ENCODE data around the gene PLPP6. TPM values are rescaled to one million over a fixed set of nuclear protein-coding genes. Genes with fewer than 3 reads are reported as not detected.
A peak's percentile ranks its signal among the peaks of the same experiment; 100 is the strongest.
"Not testable (repeated sequence)": the region's sequence is repeated elsewhere in the genome, so short reads cannot be mapped to it uniquely, and the experiment has no call there.

PLPP6 gene
- total RNA-seq, 1 donor from 2014 or later = 5.5 TPM

DNA sequence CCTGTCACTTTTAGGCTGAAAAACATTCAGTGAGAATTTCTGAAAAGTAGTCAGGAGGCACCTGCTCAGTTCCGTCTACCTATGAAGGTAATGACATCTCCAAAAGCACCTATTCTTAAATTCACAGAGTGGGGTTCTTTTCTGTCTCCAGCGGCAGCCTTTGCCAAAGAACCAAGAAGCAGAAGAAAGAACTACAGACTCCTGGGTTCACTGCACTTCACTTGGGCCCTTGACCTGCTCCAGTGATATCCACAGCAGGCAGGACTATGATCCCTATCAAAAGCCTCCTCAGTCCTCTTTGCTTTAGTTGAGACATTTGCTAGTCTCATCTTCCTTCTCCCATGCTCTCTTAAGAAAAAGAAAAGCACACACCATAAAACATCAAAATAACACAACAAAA is 19.7 kb upstream of the PLPP6 start:
- DNase-seq = no peak
- Mint-ChIP-seq H3K36me3 (ENCODE audit: low read depth) (no peaks in the 10 kb centered on the region), H3K4me1 (no peaks in the 10 kb centered on the region), H3K27ac (no peak overlapping the region), H3K27me3 (peaks cover 3% of the 10 kb centered on the region), H3K9me3 (no peaks in the 10 kb centered on the region), H3K4me3 (no peak overlapping the region)
- intact Hi-C loops (cut with micrococcal nuclease) = loop anchor here (5.0 kb wide), 1 partner anchor 260 kb away; no protein-coding TSS in a partner anchor

DNA sequence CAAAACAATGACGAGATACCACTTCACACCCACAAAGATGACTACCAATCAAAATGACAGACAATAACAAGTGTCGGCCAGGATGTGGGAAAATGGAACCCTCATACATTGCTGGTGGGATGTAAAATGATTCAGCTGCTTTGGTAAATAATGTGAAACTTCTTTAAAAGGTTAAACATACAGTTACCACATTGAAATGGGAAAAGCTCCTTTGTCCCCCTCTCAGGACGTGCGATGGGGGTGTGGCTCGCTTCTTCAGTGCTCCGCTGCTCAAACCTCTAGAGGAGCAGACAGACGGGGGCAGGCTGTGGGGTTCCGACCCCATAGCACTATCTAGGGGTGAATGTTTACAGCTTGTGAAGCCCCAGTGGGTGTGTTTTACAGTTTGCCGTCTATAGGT is 8.0 kb upstream of the PLPP6 start:
- H3K27me3 Mint-ChIP-seq = peaks cover 14% of the 10 kb centered on the region
- intact Hi-C loops (cut with micrococcal nuclease) = no loop called here
- H3K36me3 Mint-ChIP-seq (ENCODE audit: low read depth) = no peaks in the 10 kb centered on the region
- no peak overlapping the region for H3K27ac Mint-ChIP-seq
- peaks cover 7% of the 10 kb centered on the region for H3K4me1 Mint-ChIP-seq
- H3K9me3 Mint-ChIP-seq = peaks cover 4% of the 10 kb centered on the region
- DNase-seq = peak; percentile 47
- H3K4me3 Mint-ChIP-seq = no peak overlapping the region

GRCh38 chr9:4654538-4654937 is 7.6 kb upstream of the PLPP6 start:
- Mint-ChIP-seq H3K4me3 (no peak overlapping the region), H3K27ac (no peak overlapping the region), H3K27me3 (peaks cover 12% of the 10 kb centered on the region), H3K9me3 (peaks cover 4% of the 10 kb centered on the region), H3K36me3 (ENCODE audit: low read depth) (no peaks in the 10 kb centered on the region), H3K4me1 (peaks cover 7% of the 10 kb centered on the region)
- no peak for DNase-seq
- intact Hi-C loops (cut with micrococcal nuclease) = no loop called here

DNA sequence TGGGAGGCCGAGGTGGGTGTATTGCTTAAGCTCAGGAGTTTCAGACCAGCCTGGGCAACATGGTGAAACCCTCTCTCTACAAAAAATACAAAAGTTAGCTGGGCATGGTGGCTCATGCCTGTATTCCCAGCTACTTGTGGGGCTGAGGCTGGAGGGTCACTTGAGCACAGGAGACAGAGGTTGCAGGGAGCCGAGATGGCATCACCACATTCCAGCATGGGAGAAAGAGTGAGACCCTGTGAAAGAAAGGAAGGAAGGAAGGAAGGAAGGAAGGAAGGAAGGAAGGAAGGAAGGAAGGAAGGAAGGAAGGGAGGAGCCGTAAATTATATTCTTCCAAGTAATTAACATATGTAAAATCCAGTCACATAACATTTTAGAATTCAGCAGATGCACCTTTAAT is 5.9 kb upstream of the PLPP6 start:
- H3K27ac Mint-ChIP-seq; H3K9me3 Mint-ChIP-seq; H3K36me3 Mint-ChIP-seq (ENCODE audit: low read depth); DNase-seq; H3K4me3 Mint-ChIP-seq; intact Hi-C loops (cut with micrococcal nuclease); H3K4me1 Mint-ChIP-seq: not testable (repeated sequence)
- peaks cover 11% of the 10 kb centered on the region for H3K27me3 Mint-ChIP-seq

DNA sequence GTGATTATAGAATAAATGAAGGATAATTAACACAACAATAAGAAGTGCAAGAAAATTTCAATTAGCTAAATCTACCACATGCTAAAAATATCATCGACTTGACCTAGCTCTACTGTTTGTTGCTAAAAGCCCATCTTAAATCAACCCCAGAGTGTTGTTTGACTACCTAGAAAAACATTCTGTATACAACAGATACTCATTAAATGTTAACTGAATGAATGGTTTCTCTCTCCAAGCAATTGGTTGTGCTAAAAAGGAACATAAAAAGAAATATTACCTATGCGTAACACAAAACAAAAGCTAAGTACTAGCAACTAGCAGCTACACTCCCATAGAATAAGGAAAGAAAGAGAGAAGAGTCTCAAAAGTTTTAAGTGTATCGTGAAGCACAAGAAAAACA is 5.5 kb upstream of the PLPP6 start:
- H3K4me1 Mint-ChIP-seq = peaks cover 9% of the 10 kb centered on the region
- no peak overlapping the region for H3K27ac Mint-ChIP-seq
- peaks cover 4% of the 10 kb centered on the region for H3K9me3 Mint-ChIP-seq
- intact Hi-C loops (cut with micrococcal nuclease) = no loop called here
- peaks cover 11% of the 10 kb centered on the region for H3K27me3 Mint-ChIP-seq
- H3K36me3 Mint-ChIP-seq (ENCODE audit: low read depth) = no peaks in the 10 kb centered on the region
- H3K4me3 Mint-ChIP-seq = no peak overlapping the region
- DNase-seq = no peak

DNA sequence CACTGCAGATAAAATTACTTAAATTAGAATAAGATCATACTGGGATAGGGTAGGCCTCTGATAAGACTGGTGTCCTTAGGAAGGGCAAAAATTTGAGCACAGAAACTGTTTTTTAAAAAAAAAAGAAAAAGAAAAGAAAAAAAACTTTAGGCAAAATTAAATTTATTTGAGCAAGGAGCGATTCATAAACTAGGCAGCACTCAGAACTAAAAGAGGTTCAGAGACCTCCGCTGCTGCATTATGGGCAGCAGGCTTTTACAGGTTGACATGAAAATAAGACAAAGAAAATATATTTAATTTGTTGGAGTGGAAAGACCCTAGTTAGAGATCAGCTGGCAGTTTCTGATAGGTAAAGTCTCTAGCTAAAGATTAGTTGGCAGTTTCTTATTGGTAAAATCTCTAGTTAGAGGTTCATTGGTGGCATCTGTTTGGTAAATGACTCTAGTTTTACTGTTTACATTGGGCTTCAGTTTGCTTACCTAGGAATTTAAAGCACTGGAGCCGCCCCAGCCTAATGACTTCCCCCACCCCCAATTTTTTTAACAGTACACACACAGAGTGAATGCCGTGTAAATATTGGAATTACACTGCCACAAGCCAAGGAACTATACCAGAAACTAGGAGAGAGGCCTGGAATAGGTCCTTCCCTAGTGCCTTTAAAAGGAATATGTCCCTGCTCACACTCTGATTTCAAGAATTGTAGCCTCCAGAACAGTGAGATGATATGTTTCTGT is 4.5 kb upstream of the PLPP6 start:
- intact Hi-C loops (cut with micrococcal nuclease) = no loop called here
- Mint-ChIP-seq H3K4me1 (peaks cover 14% of the 10 kb centered on the region), H3K4me3 (no peak overlapping the region), H3K9me3 (peaks cover 4% of the 10 kb centered on the region), H3K27ac (no peak overlapping the region), H3K27me3 (peaks cover 11% of the 10 kb centered on the region), H3K36me3 (ENCODE audit: low read depth) (no peaks in the 10 kb centered on the region)
- no peak for DNase-seq

DNA sequence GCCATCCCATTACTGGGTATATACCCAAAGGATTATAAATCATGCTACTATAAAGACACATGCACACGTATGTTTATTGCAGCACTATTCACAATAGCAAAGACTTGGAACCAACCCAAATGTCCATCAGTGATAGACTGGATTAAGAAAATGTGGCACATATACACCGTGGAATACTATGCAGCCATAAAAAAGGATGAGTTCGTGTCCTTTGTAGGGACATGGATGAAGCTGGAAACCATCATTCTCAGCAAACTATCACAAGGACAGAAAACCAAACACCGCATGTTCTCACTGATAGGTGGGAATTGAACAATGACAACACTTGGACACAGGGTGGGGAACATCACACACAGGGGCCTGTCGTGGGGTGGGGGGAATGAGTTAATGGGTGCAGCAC is 1.4 kb upstream of the PLPP6 start:
- Mint-ChIP-seq H3K27me3 (peaks cover 11% of the 10 kb centered on the region), H3K4me1 (peaks cover 34% of the 10 kb centered on the region)
- not testable (repeated sequence) for H3K36me3 Mint-ChIP-seq (ENCODE audit: low read depth); H3K9me3 Mint-ChIP-seq; H3K4me3 Mint-ChIP-seq; H3K27ac Mint-ChIP-seq; DNase-seq
- intact Hi-C loops (cut with micrococcal nuclease) = loop anchor here (5.0 to 10.0 kb wide), 3 partner anchors 58 to 794 kb away; partner anchors contain the start of genes CD274 and GLIS3

GRCh38 chr9:4661165-4661564 is 929 bp upstream of the PLPP6 start:
- H3K27ac Mint-ChIP-seq = peak overlapping the region; percentile 3

DNA sequence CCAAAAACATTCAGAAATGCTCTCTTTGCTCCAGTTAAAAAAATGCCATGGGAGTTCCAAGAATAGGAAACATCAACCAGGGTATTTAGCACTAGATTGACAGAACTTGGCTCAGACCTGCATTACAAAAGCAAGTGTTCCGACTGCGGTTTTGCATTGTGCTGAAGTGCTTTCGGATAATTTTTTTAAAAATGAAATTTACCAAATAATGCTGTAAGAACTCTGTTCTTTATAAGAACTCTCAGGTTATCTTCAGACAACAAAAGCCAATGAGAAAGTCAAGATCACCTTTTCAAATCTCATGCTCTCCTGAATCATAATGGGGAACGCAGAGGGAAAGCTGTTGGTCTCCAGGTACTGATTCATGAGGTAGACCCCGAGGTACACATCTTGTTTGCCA is 483 bp upstream of the PLPP6 start:
- intact Hi-C loops (cut with micrococcal nuclease) = loop anchor here (1.0 to 10.0 kb wide), 5 partner anchors 18 to 793 kb away; partner anchors contain the start of genes AK3, CD274, CDC37L1 and GLIS3
- H3K27ac Mint-ChIP-seq = peak overlapping the region; percentile 70
- H3K27me3 Mint-ChIP-seq = peaks cover 9% of the 10 kb centered on the region
- H3K4me1 Mint-ChIP-seq = peaks cover 40% of the 10 kb centered on the region
- DNase-seq = no peak
- H3K4me3 Mint-ChIP-seq = peak overlapping the region; percentile 87
- no peaks in the 10 kb centered on the region for H3K9me3 Mint-ChIP-seq
- peaks cover 6% of the 10 kb centered on the region for H3K36me3 Mint-ChIP-seq (ENCODE audit: low read depth)

More at GRCh38 chr9:4661165-4661564, 929 bp upstream of the PLPP6 start:
- Mint-ChIP-seq H3K27me3 (peaks cover 11% of the 10 kb centered on the region), H3K36me3 (ENCODE audit: low read depth) (peaks cover 6% of the 10 kb centered on the region), H3K4me3 (no peak overlapping the region), H3K4me1 (peaks cover 39% of the 10 kb centered on the region), H3K9me3 (no peaks in the 10 kb centered on the region)
- intact Hi-C loops (cut with micrococcal nuclease) = loop anchor here (5.0 to 10.0 kb wide), 3 partner anchors 59 to 794 kb away; partner anchors contain the start of genes CD274 and GLIS3
- no peak for DNase-seq

DNA sequence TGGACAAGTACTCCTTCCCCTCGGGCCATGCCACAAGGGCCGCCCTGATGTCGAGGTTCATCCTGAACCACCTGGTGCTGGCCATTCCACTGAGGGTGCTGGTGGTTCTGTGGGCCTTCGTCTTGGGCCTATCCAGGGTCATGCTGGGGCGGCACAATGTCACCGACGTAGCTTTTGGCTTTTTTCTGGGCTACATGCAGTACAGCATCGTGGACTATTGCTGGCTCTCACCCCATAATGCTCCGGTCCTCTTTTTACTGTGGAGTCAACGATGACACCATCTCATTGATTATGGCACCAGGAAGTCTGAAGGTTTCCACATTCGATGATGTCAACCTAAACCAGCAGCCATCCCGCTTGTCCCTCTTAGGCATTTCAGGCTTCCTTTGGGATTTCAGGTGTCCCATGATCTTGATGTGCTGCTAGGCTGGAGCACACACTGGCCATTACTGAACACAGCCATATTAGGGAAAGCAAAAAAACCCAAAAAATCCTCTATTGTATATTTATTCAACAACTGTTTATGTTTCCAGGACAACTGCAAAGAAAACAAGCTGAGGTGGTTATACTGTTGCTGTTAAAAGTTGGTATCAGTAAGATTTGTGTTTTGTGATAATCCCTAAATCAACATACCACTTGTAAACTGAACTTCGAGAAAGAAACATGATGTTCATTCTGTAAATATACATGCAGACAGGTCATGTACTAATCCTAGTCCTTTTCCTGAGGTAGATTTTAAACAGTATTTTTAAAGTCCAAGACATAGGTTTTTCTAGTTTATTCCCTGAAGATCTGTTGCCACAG is 1.1 kb downstream of the PLPP6 start:
- H3K27ac Mint-ChIP-seq = peak overlapping the region; percentile 79
- H3K4me1 Mint-ChIP-seq = peaks cover 50% of the 10 kb centered on the region
- H3K9me3 Mint-ChIP-seq = no peaks in the 10 kb centered on the region
- H3K27me3 Mint-ChIP-seq = peaks cover 13% of the 10 kb centered on the region
- peak; percentile 61 for DNase-seq
- intact Hi-C loops (cut with micrococcal nuclease) = loop anchor here (1.0 to 10.0 kb wide), 5 partner anchors 16 to 792 kb away; partner anchors contain the start of genes AK3, CD274, CDC37L1 and GLIS3
- H3K4me3 Mint-ChIP-seq = peak overlapping the region; percentile 87
- peaks cover 6% of the 10 kb centered on the region for H3K36me3 Mint-ChIP-seq (ENCODE audit: low read depth)

DNA sequence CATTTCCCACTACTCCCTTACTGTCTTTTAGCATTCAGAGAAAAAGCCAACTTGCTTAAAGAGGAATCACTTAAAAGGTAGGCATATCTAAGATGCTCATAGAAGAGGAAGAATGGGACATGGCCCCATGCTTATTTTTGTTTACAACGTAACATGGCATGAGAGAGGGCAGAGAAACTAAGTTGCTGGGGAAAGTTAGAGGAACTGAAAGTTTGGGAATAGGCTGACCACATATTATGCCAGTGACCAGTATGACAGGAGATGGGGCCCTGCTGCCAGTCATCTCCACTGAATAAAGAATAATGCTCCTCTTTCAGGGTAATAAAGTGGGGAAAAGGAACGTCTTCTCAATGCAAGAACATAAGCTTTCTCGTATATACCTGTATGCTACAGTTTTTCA is 1.9 kb downstream of the PLPP6 start:
- peaks cover 13% of the 10 kb centered on the region for H3K27me3 Mint-ChIP-seq
- peaks cover 55% of the 10 kb centered on the region for H3K4me1 Mint-ChIP-seq
- no peak for DNase-seq
- no peaks in the 10 kb centered on the region for H3K9me3 Mint-ChIP-seq
- peak overlapping the region; percentile 26 for H3K4me3 Mint-ChIP-seq
- intact Hi-C loops (cut with micrococcal nuclease) = loop anchor here (5.0 to 10.0 kb wide), 3 partner anchors 62 to 791 kb away; partner anchors contain the start of genes CD274 and GLIS3
- H3K27ac Mint-ChIP-seq = no peak overlapping the region
- H3K36me3 Mint-ChIP-seq (ENCODE audit: low read depth) = peaks cover 6% of the 10 kb centered on the region

GRCh38 chr9:4665357-4665756 is 3.3 kb downstream of the PLPP6 start:
- Mint-ChIP-seq H3K27me3 (peaks cover 6% of the 10 kb centered on the region), H3K4me3 (peak overlapping the region; percentile 82), H3K27ac (no peak overlapping the region)

DNA sequence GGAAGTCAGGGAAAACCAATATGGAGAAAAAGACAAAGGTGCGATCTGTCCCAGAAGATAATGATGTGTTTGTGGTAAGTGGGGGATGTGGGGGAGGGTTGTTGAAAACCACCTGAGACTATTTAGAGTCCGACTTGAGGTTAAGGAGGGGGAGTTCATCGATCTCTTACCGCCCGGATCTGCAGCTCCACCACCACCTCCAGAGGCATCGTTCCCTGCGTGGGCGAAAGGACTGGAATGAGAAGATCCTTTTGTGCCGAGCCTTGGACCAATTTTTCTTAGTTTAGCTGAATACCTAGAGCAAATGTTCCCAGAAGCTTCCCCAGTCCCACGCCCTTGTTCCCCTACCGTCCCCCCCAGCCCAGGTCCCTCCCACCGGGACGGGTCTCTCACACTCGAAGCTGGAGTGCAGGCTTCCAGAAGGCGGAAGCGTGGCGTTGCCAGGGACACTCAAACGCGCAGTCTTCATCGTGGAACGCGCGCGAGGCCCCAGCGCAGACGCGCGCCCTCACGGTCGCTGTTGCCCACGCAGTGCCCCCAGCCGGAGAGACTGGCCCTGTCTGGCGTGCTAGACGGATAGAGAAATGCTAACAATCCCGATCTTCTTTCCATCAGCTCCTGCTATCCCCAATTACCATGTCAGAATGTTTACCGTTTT is 4.1 kb downstream of the PLPP6 start, which contains the start of gene SPATA6L:
Gene SPATA6L, minus strand, starts transcription at position 439 of the 658 bp plus-strand sequence. Its CDS starts 230 bp downstream, at position 209.
- intact Hi-C loops (cut with micrococcal nuclease) = loop anchor here (1.0 to 10.0 kb wide), 3 partner anchors 74 to 789 kb away; partner anchors contain the start of genes CD274 and GLIS3
- peaks cover 5% of the 10 kb centered on the region for H3K27me3 Mint-ChIP-seq
- no peaks in the 10 kb centered on the region for H3K9me3 Mint-ChIP-seq
- peak within 1 kb of the TSS; percentile 82 for H3K4me3 Mint-ChIP-seq
- H3K4me1 Mint-ChIP-seq = peaks cover 61% of the 10 kb centered on the region
- DNase-seq = peak; percentile 81
- H3K27ac Mint-ChIP-seq = peak within 1 kb of the TSS; percentile 73
- H3K36me3 Mint-ChIP-seq (ENCODE audit: low read depth) = peaks cover 6% of the 10 kb centered on the region

More at GRCh38 chr9:4665357-4665756, 3.3 kb downstream of the PLPP6 start:
- DNase-seq = no peak
- peaks cover 55% of the 10 kb centered on the region for H3K4me1 Mint-ChIP-seq
- intact Hi-C loops (cut with micrococcal nuclease) = loop anchor here (10.0 kb wide), 2 partner anchors 361 to 789 kb away; partner anchors contain the start of genes CD274 and GLIS3
- H3K36me3 Mint-ChIP-seq (ENCODE audit: low read depth) = peaks cover 6% of the 10 kb centered on the region
- H3K9me3 Mint-ChIP-seq = no peaks in the 10 kb centered on the region
